ENCODE results near the gene DTX3L. TPM values are rescaled to one million over a fixed set of nuclear protein-coding genes. Genes with fewer than 3 reads are reported as not detected.
A peak's percentile ranks its signal among the peaks of the same experiment; 100 is the strongest.

DTX3L gene
- total RNA-seq = 31.5 TPM

DNA sequence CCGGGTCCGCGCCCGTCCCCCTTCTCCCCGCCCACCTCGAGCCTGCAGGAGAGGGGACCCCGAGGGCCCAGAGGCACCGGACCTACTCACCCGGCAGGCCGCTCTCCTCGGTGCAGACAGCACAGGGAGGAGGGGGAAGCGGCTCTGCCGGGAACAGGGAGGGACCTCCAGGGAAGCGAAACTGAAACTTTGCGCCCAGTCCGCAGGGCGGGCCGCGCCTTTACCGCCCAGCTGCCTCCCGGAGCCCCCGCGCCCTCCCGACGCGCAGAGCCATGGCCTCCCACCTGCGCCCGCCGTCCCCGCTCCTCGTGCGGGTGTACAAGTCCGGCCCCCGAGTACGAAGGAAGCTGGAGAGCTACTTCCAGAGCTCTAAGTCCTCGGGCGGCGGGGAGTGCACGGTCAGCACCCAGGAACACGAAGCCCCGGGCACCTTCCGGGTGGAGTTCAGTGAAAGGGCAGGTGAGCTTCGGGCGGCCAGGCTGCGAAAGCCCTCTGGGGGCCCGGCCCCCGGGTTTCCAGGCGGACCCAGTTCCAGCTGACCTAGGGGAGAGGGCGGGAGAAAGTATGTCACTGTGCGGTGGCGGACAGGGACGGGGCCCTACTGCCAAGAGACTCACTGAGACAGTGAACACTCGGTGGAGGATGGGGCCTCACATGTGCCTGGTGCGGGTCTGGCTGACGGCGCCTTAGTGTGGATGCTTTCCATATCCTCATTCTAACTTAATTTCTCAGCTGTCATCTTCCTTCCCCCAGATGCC, at the start of gene DTX3L, which contains the start of gene PARP9:
DTX3L (plus strand) TSS at position 184 of the 758 bp plus-strand sequence; CDS start at position 273, 89 bp downstream.
PARP9 (minus strand) TSS at position 146 of the 758 bp plus-strand sequence. CDS start 4,680 bp downstream, outside the sequence.
- ATAC-seq (peak; percentile 98), DNase-seq (ENCODE audit: low spot score) (peak; percentile 89)
- intact Hi-C loops (cut with DNase I) = loop anchor here (5.0 kb wide), 1 partner anchor 118 kb away; the partner anchor contains the start of gene PARP14

DNA sequence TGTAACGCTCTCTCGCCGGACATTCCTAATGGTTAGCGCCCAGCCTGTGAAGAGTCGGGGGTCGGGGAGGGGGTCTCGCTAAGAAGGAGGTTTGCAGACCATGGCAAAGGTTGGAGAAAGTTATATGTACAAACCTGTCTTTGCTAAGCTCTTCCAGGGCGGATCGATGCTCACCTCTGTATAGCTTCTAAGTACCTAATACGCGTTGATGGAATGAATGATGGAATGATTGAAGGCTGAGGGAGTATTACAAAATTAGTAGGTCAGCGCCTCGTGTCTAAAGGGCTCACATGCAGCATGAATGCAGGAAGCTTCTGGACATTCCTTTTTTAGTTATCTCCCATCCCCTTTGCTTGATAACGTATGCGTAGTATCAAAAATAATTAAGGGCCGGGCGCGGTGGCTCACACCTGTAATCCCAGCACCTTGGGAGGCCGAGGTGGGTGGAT, 49.1 kb upstream of the DTX3L start:
- DNase-seq (ENCODE audit: low spot score) (no peak), ATAC-seq (no peak)
- intact Hi-C loops (cut with DNase I) = no loop called here

DNA sequence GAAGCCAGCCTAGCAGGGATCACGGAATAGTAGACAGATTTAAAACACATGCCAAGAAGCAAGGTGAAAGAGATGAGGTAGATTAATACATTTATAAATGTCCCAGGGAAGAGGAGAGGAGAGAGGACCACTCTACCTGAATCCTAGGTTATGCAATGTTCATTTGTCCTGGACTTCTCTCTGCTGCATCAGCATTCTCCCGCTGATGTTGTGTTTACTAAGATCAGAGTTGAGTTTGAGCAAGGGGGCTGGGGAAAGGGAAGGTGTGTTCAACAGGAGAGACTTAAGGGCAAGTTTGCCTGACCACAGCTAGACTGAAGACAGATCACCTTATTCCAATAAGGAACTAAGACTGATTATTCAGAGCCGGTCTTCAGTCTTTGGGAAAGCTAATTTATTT, 48.3 kb upstream of the DTX3L start:
- no peak for ATAC-seq
- no peak for DNase-seq (ENCODE audit: low spot score)
- intact Hi-C loops (cut with DNase I) = no loop called here

DNA sequence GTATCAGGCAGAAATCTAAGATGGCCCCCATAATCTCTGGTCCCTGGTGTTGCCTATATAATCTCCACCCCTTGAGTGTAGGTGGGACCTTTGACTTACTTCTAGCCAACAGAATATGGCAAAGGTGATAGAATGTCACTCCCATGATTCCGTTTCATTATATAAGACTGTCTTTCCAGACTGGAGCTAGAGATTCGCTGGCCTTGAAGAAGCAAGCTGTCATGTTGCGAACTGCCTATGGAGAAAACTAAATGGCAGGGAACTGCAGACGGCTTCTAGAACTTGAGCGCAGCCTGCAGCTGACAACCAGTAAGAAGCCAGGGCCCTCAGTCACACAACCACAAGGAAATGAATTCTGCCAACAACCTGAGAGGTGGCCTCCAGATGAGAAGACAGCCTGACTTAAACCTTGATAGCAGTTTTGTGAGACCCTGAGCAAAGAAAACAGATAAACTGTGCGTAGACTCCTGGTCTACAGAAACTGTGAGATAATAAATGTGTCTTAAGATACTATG, 47.2 kb upstream of the DTX3L start:
- intact Hi-C loops (cut with DNase I) = no loop called here
- DNase-seq (ENCODE audit: low spot score) (no peak), ATAC-seq (no peak)

DNA sequence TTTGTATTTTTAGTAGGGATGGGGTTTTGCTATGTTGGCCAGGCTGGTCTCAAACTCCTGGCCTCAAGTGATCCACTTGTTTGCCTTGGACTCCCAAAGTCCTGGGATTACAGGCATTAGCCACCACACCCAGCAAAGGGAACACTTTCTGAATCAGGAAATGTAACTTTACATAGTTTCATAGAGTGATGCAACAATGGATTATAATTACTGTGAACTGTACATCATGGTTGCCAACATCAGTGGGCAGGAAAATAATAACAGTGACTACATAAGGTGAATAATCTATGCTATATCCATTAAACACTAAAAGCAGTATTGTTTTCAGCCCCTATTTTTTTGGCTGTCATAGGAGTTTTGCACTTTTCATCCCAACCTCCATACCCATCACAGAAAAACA, 44.4 kb upstream of the DTX3L start:
- ATAC-seq = no peak
- intact Hi-C loops (cut with DNase I) = no loop called here
- DNase-seq (ENCODE audit: low spot score) = no peak

DNA sequence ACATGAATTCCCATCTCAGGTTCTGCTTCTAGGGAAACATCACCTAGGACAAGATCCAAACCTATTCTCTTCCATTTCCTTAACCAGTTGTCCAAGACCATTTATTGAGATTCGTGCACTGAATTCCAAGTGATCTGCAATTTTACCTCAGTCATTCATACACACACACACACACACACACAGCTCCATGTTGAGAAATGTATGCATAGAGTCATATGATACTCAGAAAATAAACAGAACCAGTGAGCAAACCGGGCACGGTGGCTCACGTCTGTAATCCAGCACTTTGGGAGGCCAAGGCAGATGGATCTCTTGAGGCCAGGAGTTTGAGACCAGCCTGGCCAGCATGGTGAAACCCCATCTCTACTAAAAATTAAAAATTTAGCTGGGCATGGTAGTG, 43.3 kb upstream of the DTX3L start:
- no peak for DNase-seq (ENCODE audit: low spot score)
- intact Hi-C loops (cut with DNase I) = no loop called here
- no peak for ATAC-seq

DNA sequence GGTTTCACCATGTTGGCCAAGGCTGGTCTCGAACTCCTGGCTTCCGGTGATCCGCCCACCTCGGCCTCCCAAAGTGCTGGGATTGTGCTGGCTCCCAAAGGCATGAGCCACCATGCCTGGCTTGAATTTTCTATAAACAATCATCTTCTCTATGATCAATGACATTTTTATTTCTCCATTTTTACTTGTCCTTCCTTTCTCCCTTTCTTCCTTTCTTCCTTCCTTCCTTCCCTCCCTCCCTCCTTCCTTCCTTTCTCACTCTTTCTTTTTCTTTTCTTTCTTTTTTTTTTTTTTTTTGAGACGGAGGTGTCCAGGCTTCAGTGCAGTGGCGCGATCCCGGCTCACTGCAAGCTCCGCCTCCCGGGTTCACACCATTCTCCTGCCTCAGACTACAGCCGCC, 40.8 kb upstream of the DTX3L start:
- DNase-seq (ENCODE audit: low spot score) (no peak), ATAC-seq (no peak)
- intact Hi-C loops (cut with DNase I) = no loop called here

DNA sequence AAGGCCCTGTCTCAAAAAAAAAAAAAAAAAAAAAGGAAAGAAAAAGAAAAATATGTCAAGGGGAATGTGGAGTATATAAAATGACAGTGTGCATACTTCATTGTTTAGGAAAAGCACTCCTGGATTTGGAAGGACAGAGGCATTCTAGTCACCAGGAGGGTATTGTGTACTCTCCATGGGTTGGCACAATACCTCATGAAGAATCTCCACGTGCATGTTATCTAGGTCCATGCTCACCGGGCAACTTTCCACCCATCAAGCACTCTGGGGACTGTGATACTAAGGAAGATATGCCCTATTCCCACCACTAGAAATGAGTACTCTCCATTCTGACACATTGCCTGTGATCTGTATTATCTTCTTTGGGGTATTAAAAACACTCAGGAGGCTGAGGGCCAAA, 34.0 kb upstream of the DTX3L start:
- ATAC-seq = no peak
- intact Hi-C loops (cut with DNase I) = no loop called here
- no peak for DNase-seq (ENCODE audit: low spot score)

DNA sequence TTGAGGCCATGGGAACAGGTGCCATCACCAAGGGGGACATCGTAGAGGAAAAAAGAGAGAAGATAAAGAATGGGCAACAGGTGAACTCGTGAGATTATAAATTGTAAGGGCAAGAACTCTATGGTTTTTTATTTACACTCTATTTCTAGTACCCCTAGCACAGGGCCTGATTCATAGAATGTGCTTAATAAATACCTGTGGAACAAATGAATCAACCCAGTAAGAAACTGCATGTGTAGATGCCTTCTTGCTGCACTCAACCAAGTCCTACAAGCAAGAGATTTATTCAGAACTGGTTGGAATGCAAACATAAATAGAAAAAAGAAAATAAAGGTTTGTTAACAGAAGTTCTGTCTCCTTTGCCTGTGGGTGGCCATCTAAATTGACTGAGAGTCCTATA, 30.7 kb upstream of the DTX3L start:
- no peak for ATAC-seq
- no peak for DNase-seq (ENCODE audit: low spot score)
- intact Hi-C loops (cut with DNase I) = no loop called here

DNA sequence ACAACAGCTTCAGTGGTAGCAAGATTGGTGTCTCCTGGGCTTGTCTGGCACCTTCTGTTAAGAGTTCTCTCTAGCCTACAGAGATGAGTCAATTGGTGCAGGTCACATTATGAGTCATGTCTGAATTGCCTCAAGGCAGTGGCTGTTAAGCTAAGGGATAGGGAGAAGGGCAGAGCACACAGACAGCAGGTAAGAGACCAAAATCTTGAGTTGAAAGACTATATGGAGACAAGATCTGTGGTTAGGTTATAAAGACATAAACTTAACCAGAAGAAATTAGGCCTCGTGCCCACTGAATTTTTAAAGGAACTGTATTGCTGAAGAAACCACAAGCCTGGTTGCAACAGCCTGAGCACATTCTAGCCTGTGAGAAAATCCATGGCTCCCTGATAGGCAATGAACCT, 30.2 kb upstream of the DTX3L start:
- ATAC-seq (no peak), DNase-seq (ENCODE audit: low spot score) (no peak)
- intact Hi-C loops (cut with DNase I) = no loop called here

DNA sequence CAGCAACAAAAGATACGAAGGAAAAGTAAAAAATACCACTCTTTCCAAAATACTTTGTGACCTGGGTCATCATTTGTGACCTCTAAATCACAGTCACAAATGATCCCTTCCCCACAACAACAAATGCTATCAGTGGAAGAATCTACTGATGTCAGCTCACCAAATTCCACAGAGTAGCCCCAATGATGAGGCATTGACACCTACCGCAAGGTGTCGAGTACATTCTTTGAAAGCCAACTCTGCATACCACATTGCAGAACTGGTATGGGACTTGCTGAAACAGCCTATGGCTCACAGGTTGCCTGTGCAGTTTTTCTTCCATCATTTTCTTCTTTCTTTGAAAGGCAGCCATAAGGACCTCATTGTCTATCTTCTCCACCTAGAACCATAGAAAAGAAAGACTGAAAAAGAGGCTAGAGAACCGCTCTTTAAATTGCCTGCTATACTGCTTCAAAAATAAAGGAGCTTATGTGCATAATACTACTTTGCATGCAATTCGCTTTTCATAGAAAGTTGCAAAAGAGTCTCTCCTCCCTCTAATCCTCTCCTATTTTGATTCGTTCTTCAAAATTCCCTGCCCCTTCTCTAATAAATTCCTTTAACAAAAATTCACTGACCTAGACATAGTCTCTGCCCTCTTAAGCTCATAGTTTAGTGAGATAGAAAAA, 28.0 kb upstream of the DTX3L start:
- no peak for ATAC-seq
- no peak for DNase-seq (ENCODE audit: low spot score)
- intact Hi-C loops (cut with DNase I) = no loop called here

DNA sequence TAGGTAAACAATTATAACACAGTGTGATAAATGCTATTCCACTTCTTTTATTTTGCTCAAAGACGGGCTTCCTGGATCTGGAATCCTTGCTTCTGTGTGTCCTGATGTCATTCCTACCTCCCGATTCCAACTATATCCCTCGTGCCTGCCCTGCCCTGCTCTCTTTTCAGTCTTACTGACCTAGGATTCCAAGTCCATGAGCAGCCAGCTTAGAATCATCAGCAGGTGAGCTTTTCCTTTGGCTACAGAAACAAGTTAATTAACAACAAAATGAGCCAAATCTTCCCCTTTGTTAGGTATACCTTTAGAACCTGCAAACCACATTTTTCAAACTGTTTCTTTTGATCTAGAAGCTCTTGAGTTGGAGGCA, 27.5 kb upstream of the DTX3L start:
- no peak for ATAC-seq
- no peak for DNase-seq (ENCODE audit: low spot score)
- intact Hi-C loops (cut with DNase I) = no loop called here

DNA sequence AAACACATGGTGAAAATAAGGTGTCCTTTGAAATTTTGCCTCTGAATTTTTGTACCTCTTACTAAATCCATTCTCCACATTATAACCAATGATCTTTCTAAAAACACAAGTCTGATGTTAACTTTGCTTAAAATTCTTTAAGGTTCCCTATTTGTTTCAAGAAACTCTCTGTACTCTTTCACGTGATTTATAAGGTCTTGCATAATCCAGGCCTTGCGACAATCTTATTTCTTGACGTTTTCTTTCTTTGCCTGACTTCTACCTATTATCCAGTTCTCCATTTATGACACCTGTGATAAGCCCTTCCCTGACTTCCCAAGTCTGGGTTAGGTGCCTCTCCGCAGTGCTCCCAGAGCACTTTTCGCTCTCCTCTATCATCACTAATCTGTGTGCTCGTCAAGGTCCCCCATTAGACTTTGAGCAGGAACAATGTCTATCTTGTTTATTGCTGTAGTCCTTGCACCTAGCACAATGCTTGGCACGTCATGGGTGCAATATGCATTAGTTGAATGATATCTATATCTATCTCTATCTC, 25.1 kb upstream of the DTX3L start:
- ATAC-seq = no peak

DNA sequence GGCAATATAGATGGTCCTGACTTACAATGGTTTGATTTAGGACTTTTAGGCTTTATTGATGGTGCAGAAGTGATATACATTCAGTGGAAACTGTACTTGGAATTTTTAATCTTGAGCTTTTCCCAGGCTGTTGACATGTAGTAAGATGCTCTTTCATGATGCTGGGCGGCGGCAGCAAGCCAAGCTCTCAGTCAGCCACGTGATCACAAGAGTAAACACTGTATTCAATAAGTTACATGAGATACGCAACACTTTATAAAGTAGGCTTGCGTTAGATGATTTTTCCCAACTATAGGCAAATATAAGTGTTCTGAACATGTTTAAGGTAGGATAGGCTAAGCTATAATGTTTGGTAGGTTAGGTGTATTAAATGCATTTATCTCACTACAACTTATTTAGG, 18.0 kb upstream of the DTX3L start:
- intact Hi-C loops (cut with DNase I) = no loop called here
- DNase-seq (ENCODE audit: low spot score) = no peak
- ATAC-seq = no peak

More for the DNA sequence above, 25.1 kb upstream of the DTX3L start:
- DNase-seq (ENCODE audit: low spot score) = no peak
- intact Hi-C loops (cut with DNase I) = no loop called here

DNA sequence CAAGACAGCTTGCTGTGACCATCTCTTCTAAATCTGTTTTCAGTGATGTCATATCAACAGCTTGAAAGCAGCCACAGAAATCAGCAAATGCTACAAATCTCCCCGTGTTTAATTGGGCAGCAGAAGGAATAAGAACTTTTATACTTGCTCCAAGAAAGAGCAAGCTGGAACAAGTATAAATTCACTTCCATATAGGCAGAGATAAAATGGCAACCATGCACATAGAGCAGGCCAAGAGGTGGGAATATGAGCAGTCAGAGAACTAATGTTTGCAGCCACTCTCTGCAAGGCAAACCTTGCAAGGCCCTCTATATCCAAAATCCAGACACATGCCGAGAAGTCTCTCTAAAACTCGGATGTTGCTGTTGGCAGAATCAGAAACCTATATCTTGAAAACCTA, 16.1 kb upstream of the DTX3L start:
- intact Hi-C loops (cut with DNase I) = no loop called here
- ATAC-seq = no peak
- no peak for DNase-seq (ENCODE audit: low spot score)

DNA sequence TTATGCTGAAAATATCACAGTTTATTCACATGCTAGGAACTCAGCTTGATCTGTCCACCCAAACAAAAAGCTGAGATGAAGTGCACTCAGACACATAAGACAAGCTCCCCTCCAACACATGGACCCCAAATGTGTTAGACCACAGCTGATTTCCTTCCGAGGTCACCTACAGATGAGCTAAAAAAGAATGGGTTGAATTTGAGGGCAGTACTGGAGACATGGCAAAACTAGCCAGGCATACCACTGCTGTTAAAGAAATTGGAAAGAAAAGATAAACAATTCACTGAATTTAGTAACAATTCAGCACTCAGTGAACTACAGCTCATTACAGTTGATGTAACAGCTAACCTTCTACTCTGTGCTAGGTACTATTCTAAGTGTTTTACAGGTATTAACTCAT, 15.5 kb upstream of the DTX3L start:
- DNase-seq (ENCODE audit: low spot score) (no peak), ATAC-seq (no peak)
- intact Hi-C loops (cut with DNase I) = no loop called here

DNA sequence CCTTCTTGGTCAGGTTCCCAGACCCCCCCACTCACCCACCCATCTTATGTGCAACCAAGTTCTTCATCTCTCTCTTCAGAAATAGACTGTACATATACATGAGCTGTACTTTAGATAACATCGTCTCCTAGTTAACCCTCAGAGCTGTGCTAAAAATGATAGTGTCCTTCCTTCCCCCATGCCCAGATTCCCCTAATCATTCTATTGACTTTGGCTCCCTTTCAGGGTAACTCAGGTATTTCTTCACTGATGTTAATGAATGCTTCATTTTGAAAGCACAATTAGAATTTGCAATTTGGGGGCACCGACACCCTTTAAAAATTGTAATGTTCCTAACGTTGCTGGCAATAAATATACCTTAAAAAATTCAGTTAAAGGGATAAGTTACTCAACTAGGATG, 11.0 kb upstream of the DTX3L start:
- intact Hi-C loops (cut with DNase I) = no loop called here
- no peak for DNase-seq (ENCODE audit: low spot score)
- no peak for ATAC-seq

DNA sequence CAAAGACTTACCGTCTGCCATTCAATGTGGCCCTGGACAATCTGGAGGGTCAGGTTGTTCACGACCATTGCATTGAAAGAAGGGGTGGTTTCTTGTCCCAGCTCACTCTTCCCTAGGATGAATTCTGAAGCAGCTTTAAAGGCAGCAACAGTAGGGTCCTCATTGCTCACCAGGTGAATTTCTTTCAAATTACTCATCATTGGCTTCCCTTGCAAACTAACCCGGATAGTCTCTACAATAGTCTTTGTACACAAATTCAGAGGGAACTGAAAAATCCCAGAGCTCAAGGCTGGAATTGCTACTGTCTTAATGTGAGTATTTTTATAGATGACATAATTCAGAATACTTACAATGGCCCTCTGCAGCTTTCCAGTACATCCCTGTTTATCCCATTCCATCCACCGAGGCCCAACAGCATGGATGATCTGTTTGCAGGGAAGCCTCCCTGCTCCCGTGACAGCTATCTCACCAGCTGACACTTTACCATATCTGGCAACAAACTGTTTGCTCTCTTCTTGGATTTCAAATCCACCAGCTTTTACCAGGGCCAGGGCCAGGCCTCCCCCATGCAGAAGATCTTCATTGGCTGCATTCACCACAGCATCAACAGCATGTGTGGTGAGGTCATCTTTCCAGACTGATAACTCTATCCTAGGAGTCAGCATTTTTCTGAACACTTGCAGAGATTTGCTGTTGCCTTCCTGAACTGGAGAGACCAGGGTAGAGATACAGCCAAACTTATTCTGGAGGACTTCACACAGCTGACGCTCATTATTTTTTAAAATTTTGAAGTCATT, 8.7 kb upstream of the DTX3L start:
- DNase-seq (ENCODE audit: low spot score) (no peak), ATAC-seq (peak; percentile 45)
- intact Hi-C loops (cut with DNase I) = no loop called here

DNA sequence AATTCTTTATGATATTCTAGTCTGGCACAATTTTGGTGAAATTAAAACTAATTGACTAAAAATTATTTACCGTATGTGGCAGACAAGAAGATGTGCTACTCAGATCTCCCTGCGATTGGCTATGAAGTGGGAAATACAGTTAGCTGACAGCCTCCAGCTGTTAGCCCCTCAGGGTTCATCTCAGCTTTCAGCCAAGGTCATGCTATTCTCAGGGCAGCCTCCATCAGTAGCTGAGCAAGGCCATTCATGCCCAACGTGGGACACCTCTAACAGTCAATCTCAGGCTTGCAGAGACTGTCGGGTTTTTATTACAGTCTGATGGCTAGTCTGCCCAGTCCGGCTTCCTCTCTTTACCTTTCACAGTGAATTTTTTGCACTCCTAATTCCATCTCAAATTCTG, 6.8 kb upstream of the DTX3L start:
- no peak for DNase-seq (ENCODE audit: low spot score)
- intact Hi-C loops (cut with DNase I) = no loop called here
- ATAC-seq = no peak

Data from sciatic nerve (tissue), 2 donors.